Measurements from ENCODE around the gene TIA1. TPM values are rescaled to one million over a fixed set of nuclear protein-coding genes. Genes with fewer than 3 reads are reported as not detected.

TIA1 gene
- polyA plus RNA-seq, 1 donor from 2014 or later = 1,297 TPM

GRCh38 chr2:70212298-70212932, 36.0 kb downstream of the TIA1 start:
- TF ChIP-seq RAD21 (conservative IDR thresholded peaks at IDR 0.05) (no peak), EP300 (conservative IDR thresholded peaks at IDR 0.05; ENCODE audit: poor library complexity, severe bottlenecking) (no peak), EZH2 (IDR thresholded peaks at IDR 0.05; ENCODE audit: borderline replicate concordance, insufficient read depth, low read length, poor library complexity, severe bottlenecking) (no peak), SMC3 (conservative IDR thresholded peaks at IDR 0.05; ENCODE audit: poor library complexity) (no peak), REST (IDR thresholded peaks at IDR 0.05; ENCODE audit: borderline replicate concordance) (no peak), POLR2AphosphoS5 (IDR thresholded peaks at IDR 0.05) (no peak), CTCF (IDR thresholded peaks at IDR 0.05; ENCODE audit: poor library complexity, severe bottlenecking) (no peak), MXI1 (conservative IDR thresholded peaks at IDR 0.05; ENCODE audit: poor library complexity, severe bottlenecking) (no peak), TAF1 (IDR thresholded peaks at IDR 0.05; ENCODE audit: low read depth) (no peak)
- Histone ChIP-seq H3K79me2 (replicated peaks; ENCODE audit: insufficient read depth, low read length) (no peaks in the 10 kb centered on the region), H3K4me3 (ENCODE audit: low read length) (no peak overlapping the region), H3K27me3 (ENCODE audit: insufficient read depth, low read depth, low read length) (no peaks in the 10 kb centered on the region), H3K9me3 (ENCODE audit: low read length) (no peaks in the 10 kb centered on the region), H4K20me1 (ENCODE audit: insufficient read depth) (no peaks in the 10 kb centered on the region), H3K27ac (ENCODE audit: low read length) (no peak overlapping the region), H2AFZ (ENCODE audit: low read depth, low read length) (no peak overlapping the region), H3F3A (ENCODE audit: insufficient read depth, low read length, poor library complexity, severe bottlenecking) (peaks cover 5% of the 10 kb centered on the region), H3K4me2 (ENCODE audit: low read length) (no peak overlapping the region), H3K9ac (ENCODE audit: low read length) (no peak overlapping the region), H3K36me3 (ENCODE audit: insufficient read depth, low read length) (peaks cover 24% of the 10 kb centered on the region), H3K9me2 (ENCODE audit: insufficient read depth, low read length) (no peaks in the 10 kb centered on the region)

GRCh38 chr2:70211595-70211994, 36.8 kb downstream of the TIA1 start:
- H3K9me3 ChIP-seq (ENCODE audit: low read length) = no peaks in the 10 kb centered on the region
- TF ChIP-seq REST (IDR thresholded peaks at IDR 0.05; ENCODE audit: borderline replicate concordance) (no peak), SMC3 (conservative IDR thresholded peaks at IDR 0.05; ENCODE audit: poor library complexity) (no peak), CTCF (IDR thresholded peaks at IDR 0.05; ENCODE audit: poor library complexity, severe bottlenecking) (no peak), RAD21 (conservative IDR thresholded peaks at IDR 0.05) (no peak), EZH2 (IDR thresholded peaks at IDR 0.05; ENCODE audit: borderline replicate concordance, insufficient read depth, low read length, poor library complexity, severe bottlenecking) (no peak), POLR2AphosphoS5 (IDR thresholded peaks at IDR 0.05) (no peak), EP300 (conservative IDR thresholded peaks at IDR 0.05; ENCODE audit: poor library complexity, severe bottlenecking) (no peak), MXI1 (conservative IDR thresholded peaks at IDR 0.05; ENCODE audit: poor library complexity, severe bottlenecking) (no peak)
- no peak overlapping the region for H3K27ac ChIP-seq (ENCODE audit: low read length)
- H3K36me3 ChIP-seq (ENCODE audit: insufficient read depth, low read length) = peaks cover 24% of the 10 kb centered on the region
- no peaks in the 10 kb centered on the region for H3K9me2 ChIP-seq (ENCODE audit: insufficient read depth, low read length)
- no peaks in the 10 kb centered on the region for H3K79me2 ChIP-seq (replicated peaks; ENCODE audit: insufficient read depth, low read length)
- H2AFZ ChIP-seq (ENCODE audit: low read depth, low read length) = no peak overlapping the region
- no peaks in the 10 kb centered on the region for H4K20me1 ChIP-seq (ENCODE audit: insufficient read depth)
- no peak overlapping the region for H3K9ac ChIP-seq (ENCODE audit: low read length)
- H3K4me2 ChIP-seq (ENCODE audit: low read length) = no peak overlapping the region
- H3F3A ChIP-seq (ENCODE audit: insufficient read depth, low read length, poor library complexity, severe bottlenecking) = peaks cover 5% of the 10 kb centered on the region
- H3K27me3 ChIP-seq (ENCODE audit: insufficient read depth, low read depth, low read length) = no peaks in the 10 kb centered on the region
- no peak overlapping the region for H3K4me3 ChIP-seq (ENCODE audit: low read length)
